Hematopoietic multipotent progenitor cell treated with erythropoietin and hydrocortisone succinate and interleukin-3 and kit ligand, for 6 days (in vitro differentiated cells): ENCODE data around the gene PNMA8B.
A peak's percentile ranks its signal among the peaks of the same experiment; 100 is the strongest.
"Not testable (repeated sequence)": the region's sequence is repeated elsewhere in the genome, so short reads cannot be mapped to it uniquely, and the experiment has no call there.

Experiments
- DNase-seq: peaks from one replicate; pipeline ENCODE4 v3.0.0-alpha.2; 2015

The PNMA8B gene

GRCh38 chr19:46495786-46496099 lies at the start of gene PNMA8B:
TSS of gene PNMA8B (minus strand) at chr19:46495867. CDS start at chr19:46495465, 402 bp downstream.
- DNase-seq, result no peak

GRCh38 chr19:46544651-46545050 lies 49.0 kb upstream of the PNMA8B start:
- no peak for DNase-seq

- peak; percentile 96 for DNase-seq
These were observed 47.0 kb upstream of the PNMA8B start for GRCh38 chr19:46542428-46543230.

GRCh38 chr19:46537136-46538097 lies 41.8 kb upstream of the PNMA8B start:
- peak; percentile 64 for DNase-seq

GRCh38 chr19:46536391-46536790 lies 40.7 kb upstream of the PNMA8B start:
- DNase-seq, result no peak

GRCh38 chr19:46533621-46534081 lies 38.0 kb upstream of the PNMA8B start:
- no peak for DNase-seq

- no peak for DNase-seq
These were observed 37.5 kb upstream of the PNMA8B start for GRCh38 chr19:46533078-46533620.

- DNase-seq, result no peak
These were observed 35.0 kb upstream of the PNMA8B start for GRCh38 chr19:46530636-46531035.

GRCh38 chr19:46529622-46530451 lies 34.2 kb upstream of the PNMA8B start:
- DNase-seq, result peak; percentile 62

- no peak for DNase-seq
These were observed 33.2 kb upstream of the PNMA8B start for GRCh38 chr19:46528601-46529590.

GRCh38 chr19:46526801-46527200 lies 31.1 kb upstream of the PNMA8B start:
- DNase-seq, result not testable (repeated sequence)

GRCh38 chr19:46524308-46524707 lies 28.6 kb upstream of the PNMA8B start:
- no peak for DNase-seq

- DNase-seq, result not testable (repeated sequence)
These were observed 27.3 kb upstream of the PNMA8B start for GRCh38 chr19:46522988-46523387.

- DNase-seq, result no peak
These were observed 25.7 kb upstream of the PNMA8B start for GRCh38 chr19:46521241-46521868.

GRCh38 chr19:46520616-46521015 lies 24.9 kb upstream of the PNMA8B start:
- DNase-seq, result no peak

- no peak for DNase-seq
These were observed 21.8 kb upstream of the PNMA8B start for GRCh38 chr19:46517471-46517870.

- peak; percentile 75 for DNase-seq
These were observed 20.2 kb upstream of the PNMA8B start for GRCh38 chr19:46515879-46516350.

- DNase-seq, result no peak
These were observed 19.6 kb upstream of the PNMA8B start for GRCh38 chr19:46515290-46515609.

- no peak for DNase-seq
These were observed 19.1 kb upstream of the PNMA8B start for GRCh38 chr19:46514589-46515289.
